HG03558 (cell line): ENCODE data around the gene TSPEAR.
"Not testable (repeated sequence)": the region's sequence is repeated elsewhere in the genome, so short reads cannot be mapped to it uniquely, and the experiment has no call there.

Source experiments
- ATAC-seq: cut with Tn5 transposase; IDR thresholded peaks from one replicate; pipeline ENCODE4 v1.9.1; 2021; ENCODE audit warnings: moderate number of reproducible peaks; ENCODE audit not compliant: unreplicated experiment; ENCODE audit errors: extremely low read depth

The TSPEAR gene

DNA sequence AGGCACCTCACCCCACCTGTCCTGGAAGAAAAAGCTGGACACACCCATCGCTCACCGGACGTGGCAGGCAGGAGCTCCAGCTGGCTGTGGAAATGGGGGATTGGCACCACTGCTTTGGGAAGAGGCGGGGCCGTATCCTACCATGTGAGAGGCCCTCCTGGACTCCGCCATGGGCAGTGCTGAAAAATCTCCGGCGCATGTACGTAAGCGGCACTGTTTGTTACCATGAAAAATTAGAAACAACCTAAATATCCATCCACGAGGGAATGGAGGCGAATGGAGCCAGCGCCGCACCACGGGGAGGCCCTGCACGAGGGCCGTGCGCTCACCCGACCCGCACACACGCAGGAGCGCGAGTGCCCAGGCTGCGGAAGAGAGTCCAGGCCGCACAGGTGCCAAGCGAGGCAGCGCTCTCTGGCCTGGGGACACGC, 96.4 kb downstream of the TSPEAR start:
- ATAC-seq = no peak

DNA sequence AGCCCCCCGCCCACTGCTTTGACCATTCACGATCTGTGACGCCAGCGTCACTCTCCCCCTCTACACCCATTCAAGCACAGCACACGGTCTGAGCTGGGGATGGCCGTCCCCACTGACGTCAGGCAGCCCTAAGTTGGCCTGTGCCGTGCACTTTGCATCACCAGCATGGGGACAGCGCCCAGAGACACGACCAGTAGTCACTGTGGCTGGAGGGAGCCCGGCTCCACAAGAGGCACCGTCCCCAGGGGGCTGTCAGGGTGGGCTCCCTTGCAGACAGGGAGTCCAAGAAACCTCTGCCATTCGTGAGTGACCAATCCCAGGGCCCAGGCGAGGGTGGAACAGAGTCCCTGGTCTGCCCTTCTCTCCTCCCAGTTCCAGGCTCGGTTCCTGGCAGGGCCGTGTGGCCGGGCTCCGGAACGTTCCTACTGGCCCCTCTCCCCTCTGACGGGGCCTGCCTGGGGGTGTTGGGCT, 97.2 kb downstream of the TSPEAR start:
- no peak for ATAC-seq

- no peak for ATAC-seq
These were observed 97.8 kb downstream of the TSPEAR start for GRCh38 chr21:44613386-44614155.

DNA sequence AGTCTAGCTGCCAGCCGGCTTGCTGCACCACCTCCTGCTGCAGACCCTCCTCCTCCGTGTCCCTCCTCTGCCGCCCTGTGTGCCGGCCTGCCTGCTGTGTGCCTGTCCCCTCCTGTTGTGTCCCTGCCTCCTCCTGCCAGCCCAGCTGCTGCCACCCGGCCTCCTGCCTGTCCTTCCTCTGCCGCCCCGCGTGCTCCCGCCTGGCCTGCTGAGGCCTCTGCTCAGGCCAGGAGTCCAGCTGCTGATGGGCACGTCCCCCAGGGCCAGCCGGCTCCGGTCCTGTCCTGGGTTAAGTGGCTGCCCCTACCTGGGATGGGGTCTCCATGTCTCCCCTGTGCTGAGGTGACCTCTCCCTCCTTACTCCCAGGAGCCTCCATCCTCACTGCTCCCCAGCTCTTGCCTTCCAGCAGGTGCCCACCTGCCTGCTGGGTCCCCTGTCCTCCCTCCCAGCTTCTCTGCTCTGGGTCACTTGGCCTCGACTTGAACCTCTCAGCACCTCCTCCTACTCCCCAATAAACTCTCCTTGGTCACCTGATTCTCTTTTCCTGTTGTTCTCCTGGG, 98.6 kb downstream of the TSPEAR start:
- no peak for ATAC-seq

GRCh38 chr21:44612029-44612486, 99.3 kb downstream of the TSPEAR start, which contains the start of gene KRTAP10-8:
TSS of gene KRTAP10-8 (plus strand) at chr21:44612079. CDS start at chr21:44612101, 22 bp downstream.
- no peak for ATAC-seq

DNA sequence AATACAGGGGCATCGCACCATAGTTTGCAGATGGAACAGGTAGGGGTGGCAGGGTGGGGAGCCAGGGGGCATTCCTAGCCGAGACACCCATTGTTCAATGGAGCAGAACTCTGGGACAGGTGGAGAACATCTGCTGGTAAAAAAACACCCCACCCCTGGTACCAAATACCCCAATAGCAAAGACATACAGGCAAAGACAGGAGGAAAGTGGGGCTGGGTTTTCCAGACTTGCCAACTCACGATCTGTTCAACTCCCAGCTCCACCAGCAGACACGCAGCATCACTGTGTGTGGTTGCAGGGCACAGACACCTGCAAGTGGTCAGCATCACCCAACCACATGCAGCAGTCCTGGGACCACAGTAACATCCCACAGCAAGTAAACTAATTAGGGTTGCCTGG, 99.8 kb downstream of the TSPEAR start:
- ATAC-seq = no peak

DNA sequence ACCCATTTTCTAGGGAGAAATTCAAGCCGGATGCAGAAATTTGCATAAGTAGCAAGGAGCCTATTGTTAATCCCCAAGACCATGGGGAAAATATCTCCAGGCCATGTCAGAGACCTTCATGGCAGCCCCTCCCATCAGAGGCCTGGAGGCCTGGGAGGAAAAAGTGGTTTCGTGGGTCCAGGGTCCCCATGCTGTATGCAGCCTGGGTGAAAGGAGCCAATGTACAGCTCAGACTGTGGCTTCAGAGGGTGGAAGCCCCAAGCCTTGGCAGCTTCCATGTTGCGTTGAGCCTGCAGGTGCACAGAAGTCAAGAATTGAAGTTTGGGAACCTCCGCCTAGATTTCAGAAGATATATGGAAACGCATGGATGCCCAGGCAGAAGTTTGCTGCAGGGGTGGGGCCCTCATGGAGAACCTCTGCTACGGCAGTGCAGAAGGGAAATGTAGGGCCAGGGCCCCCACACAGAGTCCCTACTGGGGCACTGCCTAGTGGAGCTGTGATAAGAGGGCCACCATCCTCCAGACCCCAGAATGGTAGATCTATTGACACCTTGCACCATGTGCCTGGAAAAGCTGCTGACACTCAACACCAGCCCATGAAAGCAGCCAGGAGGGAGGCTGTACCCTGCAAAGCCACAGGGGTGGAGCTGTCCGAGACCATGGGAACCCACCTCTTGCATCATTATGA, 101.1 kb downstream of the TSPEAR start:
- not testable (repeated sequence) for ATAC-seq

DNA sequence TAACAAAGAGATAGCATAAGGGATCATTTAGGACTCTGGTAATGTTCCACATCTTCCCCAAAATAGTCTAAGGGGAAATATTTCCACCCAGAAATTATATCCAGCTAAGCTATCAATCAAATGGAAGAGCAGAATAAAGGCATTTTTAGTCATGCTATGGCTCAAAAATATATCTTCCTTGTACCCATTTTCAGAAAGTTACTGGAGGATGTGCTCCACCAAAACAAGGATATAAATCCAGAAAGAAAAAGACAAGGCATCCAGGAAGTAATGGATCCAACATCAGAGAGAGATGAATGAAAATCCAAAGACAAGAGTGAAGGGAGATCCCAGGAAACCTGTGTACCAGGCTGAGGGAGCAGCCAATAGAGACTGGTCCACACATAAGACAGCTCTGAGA, 102.2 kb downstream of the TSPEAR start:
- ATAC-seq = no peak

DNA sequence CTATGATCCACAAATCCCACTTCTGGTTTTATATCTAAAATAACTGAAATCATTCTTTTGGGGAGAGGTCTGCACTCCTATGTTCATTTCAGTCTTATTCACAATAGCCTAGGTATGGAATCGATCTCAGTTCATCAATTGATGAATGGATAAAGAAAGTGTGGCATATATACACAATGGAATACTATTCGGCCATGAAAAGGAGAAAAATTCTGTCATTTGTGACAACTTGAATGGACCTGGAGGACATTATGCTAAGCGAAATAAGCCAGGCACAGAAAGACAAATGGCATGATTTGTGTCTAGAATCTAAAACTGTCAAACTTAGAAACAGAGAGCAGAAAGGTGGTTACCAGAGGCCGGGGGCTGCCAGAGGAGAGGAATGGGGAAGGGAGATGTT, 104.9 kb downstream of the TSPEAR start:
- ATAC-seq = no peak

DNA sequence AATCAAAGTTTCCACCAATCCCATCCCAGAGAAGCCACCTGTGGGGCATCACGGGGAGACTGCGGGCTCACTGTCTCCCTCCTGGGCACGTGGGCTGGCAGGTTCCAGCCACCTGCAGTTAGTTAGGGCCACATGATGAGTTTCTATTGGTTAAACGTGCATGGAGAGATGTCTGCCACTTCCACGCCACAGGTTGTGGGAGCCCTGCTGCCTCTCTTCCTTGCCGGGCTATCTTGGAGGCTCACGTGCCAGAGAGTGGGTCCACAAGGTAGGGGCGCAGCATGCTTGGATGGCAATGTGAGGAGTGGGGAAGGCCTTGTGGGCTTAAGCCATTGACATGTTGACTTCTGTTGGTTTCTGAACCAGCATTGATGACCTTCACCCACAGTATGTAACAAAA, 107.5 kb downstream of the TSPEAR start:
- ATAC-seq = no peak

- no peak for ATAC-seq
These were observed 108.1 kb downstream of the TSPEAR start for GRCh38 chr21:44603109-44603875.

DNA sequence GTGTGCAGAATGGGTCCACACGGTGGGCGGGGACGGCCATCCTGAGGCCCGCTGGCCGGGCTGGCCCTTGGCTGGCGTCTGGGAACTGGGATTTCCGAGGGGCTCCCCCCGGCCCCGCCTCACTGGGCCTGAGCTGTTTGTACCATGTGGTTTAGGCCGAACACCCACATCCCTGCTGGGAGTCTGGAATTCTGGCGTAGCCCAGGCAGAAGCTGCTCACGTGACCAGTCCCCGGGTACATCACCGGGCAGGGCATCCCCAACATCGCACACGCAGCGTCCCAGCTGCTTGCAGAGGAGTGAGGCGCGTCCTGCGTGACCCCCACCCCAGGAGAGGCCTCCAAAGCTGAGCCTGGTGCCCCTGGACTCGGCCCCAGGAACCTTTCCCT, 108.9 kb downstream of the TSPEAR start:
- no peak for ATAC-seq

GRCh38 chr21:44601596-44602462, 109.5 kb downstream of the TSPEAR start:
- ATAC-seq = no peak

GRCh38 chr21:44601091-44601490, 110.3 kb downstream of the TSPEAR start:
- ATAC-seq = not testable (repeated sequence)

DNA sequence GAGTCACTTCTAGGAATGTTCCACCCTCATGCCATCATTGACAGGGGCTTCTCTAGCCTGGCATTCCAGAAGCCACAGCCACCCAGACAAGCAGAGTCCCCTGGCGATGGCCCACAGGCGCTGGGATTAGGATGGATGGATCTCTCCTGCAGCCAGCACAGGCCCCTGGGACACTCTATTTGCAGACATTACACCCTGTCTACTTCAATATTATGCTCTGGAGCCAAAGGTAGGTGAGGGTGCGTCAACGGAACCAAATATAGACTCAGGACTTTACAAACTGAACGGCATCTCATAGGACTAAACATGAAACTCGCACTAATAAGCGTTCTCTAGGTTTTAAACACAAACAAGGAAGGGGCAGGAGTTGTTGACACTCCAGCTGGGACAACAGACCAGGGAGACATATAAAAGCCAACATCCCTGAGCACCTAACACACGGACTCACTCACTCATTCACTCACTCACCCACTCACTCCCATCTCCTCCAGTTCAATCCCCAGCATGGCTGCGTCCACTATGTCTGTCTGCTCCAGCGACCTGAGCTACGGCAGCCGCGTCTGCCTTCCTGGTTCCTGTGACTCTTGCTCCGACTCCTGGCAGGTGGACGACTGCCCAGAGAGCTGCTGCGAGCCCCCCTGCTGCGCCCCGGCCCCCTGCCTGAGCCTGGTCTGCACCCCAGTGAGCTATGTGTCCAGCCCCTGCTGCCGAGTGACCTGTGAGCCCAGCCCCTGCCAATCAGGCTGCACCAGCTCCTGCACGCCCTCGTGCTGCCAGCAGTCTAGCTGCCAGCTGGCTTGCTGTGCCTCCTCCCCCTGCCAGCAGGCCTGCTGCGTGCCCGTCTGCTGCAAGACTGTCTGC, 111.0 kb downstream of the TSPEAR start, which contains the start of gene KRTAP10-7:
Gene KRTAP10-7 (plus strand): TSS at position 480 of the 861 bp plus-strand sequence. CDS start 25 bp downstream, at position 505.
- not testable (repeated sequence) for ATAC-seq

GRCh38 chr21:44599264-44600029, 111.9 kb downstream of the TSPEAR start:
- no peak for ATAC-seq

GRCh38 chr21:44598061-44598460, 113.3 kb downstream of the TSPEAR start:
- no peak for ATAC-seq
